ENCODE data around the gene PDIA2.

GRCh38 chr16:268141-269053 is 14.6 kb upstream of the PDIA2 start:
- TF ChIP-seq CTCF (IDR thresholded peaks at IDR 0.05), result no peak
- TF ChIP-seq POLR2AphosphoS5 (IDR thresholded peaks at IDR 0.05; ENCODE audit: insufficient read depth in 1 of 2, low read depth in 1 of 2), result no peak
- no peak for TF ChIP-seq POLR2A (IDR thresholded peaks at IDR 0.05)

All from vagina (tissue), 2 donors.